GM18858 (cell line): Measurements from ENCODE around the gene PLEKHJ1.

Experiments used
- ATAC-seq: cut with Tn5 transposase; IDR thresholded peaks from one replicate; pipeline ENCODE4 v1.9.1; 2021; ENCODE audit not compliant: unreplicated experiment

Gene PLEKHJ1

GRCh38 chr19:2249880-2250765 lies 14.0 kb upstream of the PLEKHJ1 start:
- no peak for ATAC-seq

GRCh38 chr19:2249010-2249866 lies 13.1 kb upstream of the PLEKHJ1 start, which contains the start of gene AMH:
Gene AMH (plus strand): TSS chr19:2249323. CDS start chr19:2249333, 10 bp downstream.
- ATAC-seq = no peak

GRCh38 chr19:2248136-2249009 lies 12.2 kb upstream of the PLEKHJ1 start:
- ATAC-seq = no peak

- ATAC-seq = no peak
These were observed 11.4 kb upstream of the PLEKHJ1 start for GRCh38 chr19:2247433-2248101.

- no peak for ATAC-seq
These were observed 10.8 kb upstream of the PLEKHJ1 start for GRCh38 chr19:2246801-2247361.

- no peak for ATAC-seq
These were observed 10.0 kb upstream of the PLEKHJ1 start for GRCh38 chr19:2246014-2246620.

GRCh38 chr19:2245273-2245672 lies 9.1 kb upstream of the PLEKHJ1 start:
- no peak for ATAC-seq

- no peak for ATAC-seq
These were observed 8.4 kb upstream of the PLEKHJ1 start for GRCh38 chr19:2244486-2244885.

GRCh38 chr19:2244125-2244411 lies 7.9 kb upstream of the PLEKHJ1 start:
- ATAC-seq = no peak

GRCh38 chr19:2243274-2244124 lies 7.4 kb upstream of the PLEKHJ1 start:
- ATAC-seq = no peak

- no peak for ATAC-seq
These were observed 6.7 kb upstream of the PLEKHJ1 start for GRCh38 chr19:2242816-2243215.

GRCh38 chr19:2242092-2242537 lies 6.0 kb upstream of the PLEKHJ1 start:
- no peak for ATAC-seq

- no peak for ATAC-seq
These were observed 5.0 kb upstream of the PLEKHJ1 start for GRCh38 chr19:2240881-2241760.

- ATAC-seq = no peak
These were observed 3.9 kb upstream of the PLEKHJ1 start for GRCh38 chr19:2239771-2240770.

- no peak for ATAC-seq
These were observed 3.0 kb upstream of the PLEKHJ1 start for GRCh38 chr19:2239173-2239572.

- ATAC-seq = no peak
These were observed 1.7 kb upstream of the PLEKHJ1 start for GRCh38 chr19:2237869-2238153.
